Stomach (tissue), 4 donors: Measurements from ENCODE around the gene ELN.

Experiments used
- POLR2A ChIP-seq, 4 donors: fragments of 450-650 bp; IDR thresholded peaks; one replicate each; pipeline ENCODE4 v1.6.1; 2016; ENCODE audit warnings: antibody characterized with exemption in 4 of 4, control low read depth in 2 of 4, mild to moderate bottlenecking in 1 of 4, moderate library complexity in 1 of 4
- POLR2AphosphoS5 ChIP-seq, 3 donors: sonication (generic); formaldehyde crosslinking; IDR thresholded peaks; one replicate each; pipeline ENCODE4 v1.6.1; 2016; ENCODE audit warnings: antibody characterized with exemption in 3 of 3
- TF ChIP-seq, protein P1 (sequence below), 7 experiments: fragments of 450-650 bp in 4 of 7; fragments of 200-600 bp in 3 of 7; sonication (generic) in 3 of 7; IDR thresholded peaks; one replicate each; pipeline ENCODE4 v1.5.1; 2016 to 2019; ENCODE audit warnings: antibody characterized with exemption in 7 of 7, control low read depth in 2 of 7, mild to moderate bottlenecking in 1 of 7

- TF ChIP-seq POLR2A (IDR thresholded peaks at IDR 0.05), result no peak
- TF ChIP-seq, protein P1, sequence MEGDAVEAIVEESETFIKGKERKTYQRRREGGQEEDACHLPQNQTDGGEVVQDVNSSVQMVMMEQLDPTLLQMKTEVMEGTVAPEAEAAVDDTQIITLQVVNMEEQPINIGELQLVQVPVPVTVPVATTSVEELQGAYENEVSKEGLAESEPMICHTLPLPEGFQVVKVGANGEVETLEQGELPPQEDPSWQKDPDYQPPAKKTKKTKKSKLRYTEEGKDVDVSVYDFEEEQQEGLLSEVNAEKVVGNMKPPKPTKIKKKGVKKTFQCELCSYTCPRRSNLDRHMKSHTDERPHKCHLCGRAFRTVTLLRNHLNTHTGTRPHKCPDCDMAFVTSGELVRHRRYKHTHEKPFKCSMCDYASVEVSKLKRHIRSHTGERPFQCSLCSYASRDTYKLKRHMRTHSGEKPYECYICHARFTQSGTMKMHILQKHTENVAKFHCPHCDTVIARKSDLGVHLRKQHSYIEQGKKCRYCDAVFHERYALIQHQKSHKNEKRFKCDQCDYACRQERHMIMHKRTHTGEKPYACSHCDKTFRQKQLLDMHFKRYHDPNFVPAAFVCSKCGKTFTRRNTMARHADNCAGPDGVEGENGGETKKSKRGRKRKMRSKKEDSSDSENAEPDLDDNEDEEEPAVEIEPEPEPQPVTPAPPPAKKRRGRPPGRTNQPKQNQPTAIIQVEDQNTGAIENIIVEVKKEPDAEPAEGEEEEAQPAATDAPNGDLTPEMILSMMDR (IDR thresholded peaks at IDR 0.05), result no peak
- no peak for TF ChIP-seq POLR2AphosphoS5 (IDR thresholded peaks at IDR 0.05)
These were observed 21.9 kb upstream of the ELN start for GRCh38 chr7:74006032-74006431.
